HEK293 (cell line): Measurements from ENCODE around the gene PRND.

ENCODE experiments used
- CTCF ChIA-PET: fragments of 350-600 bp; formaldehyde crosslinking; extraction: SDS; loops from one replicate; lab custom pipeline; 2021; ENCODE audit warnings: antibody characterized with exemption; lab: Yijun Ruan, JAX
- POLR2A ChIA-PET: fragments of 300-600 bp; formaldehyde crosslinking; extraction: SDS; loops from one replicate; lab custom pipeline; 2020; ENCODE audit warnings: antibody characterized with exemption, inconsistent platforms; lab: Yijun Ruan, JAX
- H3K27ac ChIP-seq: fragments of 200-500 bp; sonication (Bioruptor generic); 2 replicates; pipeline ENCODE4 v1.5.1; 2014; ENCODE audit warnings: low read depth, low read length, control low read depth, inconsistent platforms; ENCODE audit errors: extremely low read depth
- H3K36me3 ChIP-seq, 2 experiments: fragments of 200-500 bp in 1 of 2; sonication (Bioruptor generic) in 1 of 2; 1 replicate in 1 of 2; 2 replicates in 1 of 2; pipeline ENCODE4 v1.5.1; 2014 to 2017; ENCODE audit warnings: inconsistent platforms in 2 of 2, low read length in 2 of 2; ENCODE audit not compliant: control insufficient read depth in 2 of 2, insufficient read depth in 1 of 2
- H3K4me1 ChIP-seq: fragments of 200-500 bp; sonication (Bioruptor generic); 2 replicates; pipeline ENCODE4 v1.5.1; 2014; ENCODE audit warnings: mild to moderate bottlenecking, low read length, inconsistent platforms; ENCODE audit not compliant: control insufficient read depth, insufficient read depth
- H3K4me3 ChIP-seq: 2 replicates; pipeline ENCODE4 v1.5.1; 2011; ENCODE audit warnings: low read depth, mild to moderate bottlenecking, control low read depth, low read length, moderate library complexity
- H3K9me3 ChIP-seq: fragments of 200-500 bp; sonication (Bioruptor generic); 2 replicates; pipeline ENCODE4 v1.5.1; 2014; ENCODE audit warnings: low read depth, low read length, inconsistent platforms; ENCODE audit not compliant: control insufficient read depth, insufficient read depth
- BCL11A ChIP-seq: fragments of 450-650 bp; formaldehyde crosslinking; IDR thresholded peaks from 2 replicates; pipeline ENCODE4 v1.5.1; 2016; ENCODE audit warnings: low read depth, missing biosample characterization, missing genetic modification characterization
- GFI1B ChIP-seq: fragments of 450-650 bp; formaldehyde crosslinking; IDR thresholded peaks from 2 replicates; pipeline ENCODE4 v1.5.1; 2016; ENCODE audit warnings: missing biosample characterization, missing genetic modification characterization
- HIC1 ChIP-seq: fragments of 450-650 bp; formaldehyde crosslinking; IDR thresholded peaks from 2 replicates; pipeline ENCODE4 v1.5.1; 2016; ENCODE audit warnings: missing biosample characterization, missing genetic modification characterization
- INSM2 ChIP-seq: fragments of 450-650 bp; formaldehyde crosslinking; IDR thresholded peaks from 2 replicates; pipeline ENCODE4 v1.5.1; 2016; ENCODE audit warnings: missing biosample characterization, missing genetic modification characterization
- KLF17 ChIP-seq: fragments of 450-650 bp; formaldehyde crosslinking; IDR thresholded peaks from 2 replicates; pipeline ENCODE4 v1.5.1; 2016; ENCODE audit warnings: missing biosample characterization, missing genetic modification characterization
- MYNN ChIP-seq: fragments of 450-650 bp; formaldehyde crosslinking; IDR thresholded peaks from 2 replicates; pipeline ENCODE4 v1.5.1; 2016; ENCODE audit warnings: missing biosample characterization, missing genetic modification characterization, borderline replicate concordance
- OSR2 ChIP-seq: fragments of 450-650 bp; formaldehyde crosslinking; IDR thresholded peaks from 2 replicates; pipeline ENCODE4 v1.5.1; 2016; ENCODE audit warnings: missing biosample characterization, missing genetic modification characterization
- PATZ1 ChIP-seq: fragments of 450-650 bp; formaldehyde crosslinking; IDR thresholded peaks from 2 replicates; pipeline ENCODE4 v1.5.1; 2016; ENCODE audit warnings: missing biosample characterization, missing genetic modification characterization
- PRDM1 ChIP-seq: fragments of 450-650 bp; formaldehyde crosslinking; IDR thresholded peaks from 2 replicates; pipeline ENCODE4; 2016; ENCODE audit warnings: missing biosample characterization, missing genetic modification characterization
- SP3 ChIP-seq: fragments of 450-650 bp; formaldehyde crosslinking; IDR thresholded peaks from 2 replicates; pipeline ENCODE4 v1.5.1; 2016; ENCODE audit warnings: missing biosample characterization, missing genetic modification characterization
- SP7 ChIP-seq: fragments of 450-650 bp; formaldehyde crosslinking; IDR thresholded peaks from 2 replicates; pipeline ENCODE4 v1.5.1; 2016; ENCODE audit warnings: missing biosample characterization, missing genetic modification characterization
- TSHZ1 ChIP-seq: fragments of 450-650 bp; formaldehyde crosslinking; IDR thresholded peaks from 2 replicates; pipeline ENCODE4 v1.5.1; 2016; ENCODE audit warnings: missing biosample characterization, missing genetic modification characterization, borderline replicate concordance
- ZBTB10 ChIP-seq: fragments of 450-650 bp; formaldehyde crosslinking; IDR thresholded peaks from 2 replicates; pipeline ENCODE4 v1.5.1; 2016; ENCODE audit warnings: missing biosample characterization, missing genetic modification characterization
- ZEB2 ChIP-seq: fragments of 450-650 bp; formaldehyde crosslinking; IDR thresholded peaks from 2 replicates; pipeline ENCODE4 v1.5.1; 2016; ENCODE audit warnings: missing biosample characterization, missing genetic modification characterization
- ZNF184 ChIP-seq: fragments of 450-650 bp; IDR thresholded peaks from 2 replicates; pipeline ENCODE4 v1.5.1; 2018; ENCODE audit warnings: missing biosample characterization, mild to moderate bottlenecking, missing genetic modification characterization
- ZNF426 ChIP-seq: fragments of 450-650 bp; formaldehyde crosslinking; IDR thresholded peaks from 2 replicates; pipeline ENCODE4 v1.5.1; 2017; ENCODE audit warnings: missing biosample characterization, missing genetic modification characterization, mild to moderate bottlenecking, inconsistent platforms, moderate library complexity
- ZNF558 ChIP-seq: fragments of 450-650 bp; formaldehyde crosslinking; IDR thresholded peaks from 2 replicates; pipeline ENCODE4 v1.5.1; 2016; ENCODE audit warnings: missing biosample characterization, missing genetic modification characterization
- ZNF561 ChIP-seq: fragments of 450-650 bp; IDR thresholded peaks from 2 replicates; pipeline ENCODE4 v1.5.1; 2018; ENCODE audit warnings: missing biosample characterization, missing genetic modification characterization, borderline replicate concordance
- ZNF639 ChIP-seq: fragments of 450-650 bp; formaldehyde crosslinking; IDR thresholded peaks from 2 replicates; pipeline ENCODE4 v1.5.1; 2016; ENCODE audit warnings: missing biosample characterization, missing genetic modification characterization
- ZSCAN4 ChIP-seq: fragments of 450-650 bp; formaldehyde crosslinking; IDR thresholded peaks from 2 replicates; pipeline ENCODE4 v1.5.1; 2017; ENCODE audit warnings: missing biosample characterization, missing genetic modification characterization

The PRND gene

GRCh38 chr20:4726710-4727397 lies 5.1 kb downstream of the PRND start:
- Histone ChIP-seq H3K36me3 (no peaks in the 10 kb centered on the region), H3K27ac (no peak overlapping the region), H3K9me3 (no peaks in the 10 kb centered on the region), H3K4me3 (no peak overlapping the region), H3K4me1 (no peaks in the 10 kb centered on the region)
- ChIA-PET CTCF (interaction anchor here (0.7 to 5.6 kb wide), 4 partner anchors 12 to 496 kb away, joined by 3 to 46 read pairs (median 4); no protein-coding TSS in a partner anchor), POLR2A (no interaction called here)
- TF ChIP-seq ZNF639 (tag by site-specific recombination) (0 out of 2 replicates have a peak, but pooled peaks have one; percentile 34), PATZ1 (tag by site-specific recombination) (no peak), INSM2 (tag by site-specific recombination) (peak; percentile 84), ZEB2 (tag by site-specific recombination) (peak; percentile 68), ZSCAN4 (no peak), SP3 (tag by site-specific recombination) (peak; percentile 18; the same call in 1 of the 2 replicates), OSR2 (tag by site-specific recombination) (peak; percentile 32; the same call in 1 of the 2 replicates), SP7 (tag by site-specific recombination) (peak; percentile 94), BCL11A (tag by site-specific recombination) (peak; percentile 17; the same call in 1 of the 2 replicates), ZNF426 (tag by site-specific recombination) (no peak), ZBTB10 (tag by site-specific recombination) (no peak), TSHZ1 (0 out of 2 replicates have a peak, but pooled peaks have one; percentile 49), PRDM1 (peak; percentile 64), KLF17 (tag by site-specific recombination) (peak; percentile 54; the same call in 1 of the 2 replicates), HIC1 (peak; percentile 79), MYNN (tag by site-specific recombination) (0 out of 2 replicates have a peak, but pooled peaks have one; percentile 64), GFI1B (tag by site-specific recombination) (no peak), ZNF558 (tag by site-specific recombination) (0 out of 2 replicates have a peak, but pooled peaks have one; percentile 38), ZNF184 (tag by site-specific recombination) (0 out of 2 replicates have a peak, but pooled peaks have one; percentile 8), ZNF561 (tag by site-specific recombination) (no peak)
